Skin of body (tissue), 2 donors: ENCODE results near the gene ZNF556. TPM values are rescaled to one million over a fixed set of nuclear protein-coding genes. Genes with fewer than 3 reads are reported as not detected.
A peak's percentile ranks its signal among the peaks of the same experiment; 100 is the strongest.
"Not testable (repeated sequence)": the region's sequence is repeated elsewhere in the genome, so short reads cannot be mapped to it uniquely, and the experiment has no call there.

Experiments used
- DNase-seq: peaks from one replicate; lab custom pipeline; 2025; lab: John Stamatoyannopoulos, UW
- total RNA-seq: library from RNA; depleted of rRNA; stranded (reverse); fragments of >200 nt; gene quantifications from one replicate; pipeline ENCODE4 v1.2.3, GENCODE V29; 2014

The ZNF556 gene
- total RNA-seq, 1 donor from 2014 or later: 4.6 TPM

DNA sequence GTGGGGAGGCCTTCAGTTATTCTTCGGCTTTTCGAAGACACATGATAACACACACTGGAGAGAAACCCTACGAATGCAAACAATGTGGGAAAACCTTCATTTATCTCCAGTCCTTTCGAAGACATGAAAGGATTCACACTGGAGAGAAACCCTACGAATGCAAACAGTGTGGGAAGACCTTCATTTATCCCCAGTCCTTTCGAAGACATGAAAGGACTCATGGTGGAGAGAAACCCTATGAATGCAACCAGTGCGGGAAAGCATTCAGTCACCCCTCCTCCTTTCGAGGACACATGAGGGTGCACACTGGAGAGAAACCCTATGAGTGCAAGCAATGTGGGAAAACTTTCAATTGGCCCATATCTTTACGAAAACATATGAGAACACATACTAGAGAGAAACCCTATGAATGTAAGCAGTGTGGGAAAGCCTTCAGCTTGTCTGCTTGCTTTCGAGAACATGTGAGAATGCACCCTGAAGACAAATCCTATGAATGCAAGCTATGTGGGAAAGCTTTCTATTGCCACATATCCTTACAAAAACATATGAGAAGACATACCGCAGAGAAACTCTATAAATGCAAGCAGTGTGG is 14.0 kb upstream of the ZNF556 start:
- DNase-seq: no peak

DNA sequence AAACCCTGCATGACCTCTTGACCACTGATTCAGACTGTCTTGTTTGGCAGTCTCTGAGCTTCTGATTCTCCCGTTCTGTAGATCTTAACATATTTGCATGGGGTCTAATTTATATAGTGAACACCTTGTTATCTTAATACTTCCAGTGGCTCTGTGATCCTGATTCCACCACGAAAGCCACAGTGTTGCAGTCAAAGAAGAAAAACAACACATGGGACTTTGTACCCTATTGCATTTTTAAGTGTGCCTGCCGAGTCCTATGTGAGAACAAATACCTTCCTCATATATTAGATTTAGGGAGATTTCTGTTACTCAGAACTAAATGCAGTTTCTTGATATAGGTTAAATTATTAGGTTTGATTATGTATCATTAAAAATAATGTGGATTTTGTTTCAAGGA is 12.3 kb upstream of the ZNF556 start:
- DNase-seq: no peak

DNA sequence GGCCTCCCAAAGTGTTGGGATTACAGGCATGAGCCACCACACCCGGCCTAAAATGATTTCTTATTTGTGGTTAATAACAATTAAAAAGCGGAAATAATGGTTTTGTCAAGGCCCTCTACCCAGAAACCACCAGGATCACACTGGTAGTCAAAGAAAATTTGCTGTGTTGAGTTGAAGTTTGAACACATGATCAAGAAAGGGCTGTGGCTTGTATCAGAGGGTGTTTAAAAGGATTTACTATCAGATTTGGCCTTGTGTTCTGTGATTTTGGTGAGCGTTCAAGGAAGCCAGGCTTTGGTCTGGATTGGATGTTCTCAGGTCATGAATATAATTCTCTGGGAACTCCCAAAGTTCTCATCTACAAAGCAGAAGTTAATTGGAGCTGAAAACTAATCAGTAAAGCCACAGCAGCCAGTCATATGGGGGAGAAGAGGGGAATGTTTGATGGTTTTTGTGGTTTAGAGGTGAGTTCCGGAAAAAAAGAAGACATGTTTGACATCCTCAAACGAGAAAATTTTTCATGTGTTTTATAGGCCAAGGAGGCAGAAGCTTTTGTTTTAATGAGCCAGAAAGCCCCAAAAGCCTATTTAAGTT is 10.6 kb upstream of the ZNF556 start:
- no peak for DNase-seq

DNA sequence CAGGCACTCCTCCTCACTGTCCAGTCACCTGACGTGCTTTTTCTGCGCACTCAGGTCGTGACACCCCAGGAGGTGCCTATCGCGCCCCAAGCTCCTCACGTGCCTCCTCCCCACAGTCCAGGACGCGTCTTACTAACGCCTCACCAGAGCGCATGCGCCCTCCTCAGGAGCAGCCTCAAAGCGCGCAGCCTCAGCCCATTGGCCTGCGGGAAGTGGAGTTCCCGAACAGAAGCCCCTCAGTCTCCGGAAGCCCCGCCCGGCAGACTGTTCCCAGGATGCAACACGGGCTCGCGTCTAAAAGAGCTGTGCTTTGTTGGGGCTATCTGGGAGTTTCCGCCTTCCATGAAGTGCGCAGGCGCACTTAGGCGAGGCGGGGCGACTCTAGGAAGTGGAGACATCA is 8.3 kb upstream of the ZNF556 start:
- DNase-seq: no peak

DNA sequence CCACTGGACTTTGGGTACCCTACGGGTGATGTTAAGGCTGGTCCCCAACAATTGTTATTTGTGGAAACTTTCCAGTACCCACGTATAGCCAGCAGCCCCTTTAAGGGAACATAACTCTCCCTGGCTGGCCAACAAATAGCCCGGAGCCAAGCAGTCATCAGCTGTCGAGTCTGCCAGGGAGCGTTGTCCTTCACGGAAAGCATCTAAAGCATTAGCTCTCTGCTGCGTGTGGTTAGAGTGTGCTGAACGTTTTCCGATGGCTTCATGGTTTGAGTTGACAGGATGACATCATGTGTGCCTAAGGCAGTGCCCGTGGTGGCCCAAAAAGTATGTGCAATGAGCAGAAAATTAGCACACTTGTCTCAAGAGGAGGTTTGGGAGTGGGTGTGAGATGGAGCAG is 3.3 kb upstream of the ZNF556 start:
- no peak for DNase-seq

DNA sequence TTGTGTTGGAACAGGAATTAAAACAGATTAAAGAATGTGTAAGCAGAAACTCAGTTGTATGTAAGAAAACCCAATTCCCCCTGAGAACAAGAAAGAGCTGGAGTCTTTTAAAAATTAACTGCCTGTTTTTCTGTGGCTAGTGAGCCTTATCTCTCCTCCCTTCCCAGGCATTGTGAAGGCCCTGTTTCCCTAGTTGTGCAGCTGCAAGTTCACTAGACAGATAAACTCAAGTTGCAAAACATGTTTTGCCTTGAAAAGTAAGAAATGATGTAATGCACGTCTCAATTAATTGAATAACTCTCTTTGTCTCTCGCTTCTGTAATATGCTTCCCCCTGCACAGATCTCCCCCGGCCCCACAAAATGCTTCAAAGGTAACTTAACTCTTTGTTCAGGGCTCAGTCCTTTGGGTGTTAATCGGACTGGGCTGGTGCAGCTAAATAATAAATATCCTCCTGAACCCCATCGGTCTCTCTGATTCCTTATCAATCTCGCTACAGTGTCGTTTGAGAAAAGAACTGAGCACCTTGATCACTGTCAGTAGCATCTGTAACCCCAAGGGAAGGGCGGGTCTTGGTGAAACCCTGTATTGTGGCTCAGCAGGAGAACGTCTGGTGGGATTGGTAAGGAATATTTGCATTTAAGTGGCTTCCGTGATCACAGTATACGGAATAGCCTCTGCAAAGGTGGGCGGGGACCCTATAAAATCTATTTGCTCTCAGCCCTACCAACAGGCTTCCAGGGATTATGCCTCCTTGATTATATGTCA is 1.6 kb upstream of the ZNF556 start:
- no peak for DNase-seq

DNA sequence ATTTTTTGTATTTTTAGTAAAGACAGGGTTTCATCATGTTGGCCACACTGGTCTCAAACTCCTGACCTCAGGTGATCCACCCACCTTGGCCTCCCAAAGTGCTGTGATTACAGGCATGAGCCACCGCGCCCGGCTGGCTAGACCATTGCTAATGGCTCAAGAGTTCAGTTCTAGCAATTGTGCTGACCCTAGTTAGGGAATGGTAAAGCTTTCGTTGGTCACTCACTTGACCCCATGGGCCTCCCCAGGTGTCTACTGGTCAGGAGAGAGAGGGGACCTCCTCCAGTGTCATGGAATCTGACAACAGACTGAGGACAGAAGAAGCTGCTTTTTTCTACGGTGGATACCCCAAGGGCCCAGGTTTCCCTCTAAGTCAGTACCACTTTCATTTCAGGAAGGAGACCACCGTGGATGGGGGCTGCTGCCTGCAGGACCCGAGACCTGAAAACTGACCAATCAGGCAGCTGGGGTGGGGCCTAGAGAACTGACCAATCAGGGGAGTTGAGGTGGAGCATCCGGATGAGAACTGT is 575 bp upstream of the ZNF556 start:
- DNase-seq: no peak

GRCh38 chr19:2869618-2870017 is 2.5 kb downstream of the ZNF556 start:
- DNase-seq: no peak

GRCh38 chr19:2872175-2872574 is 5.0 kb downstream of the ZNF556 start:
- DNase-seq: not testable (repeated sequence)

DNA sequence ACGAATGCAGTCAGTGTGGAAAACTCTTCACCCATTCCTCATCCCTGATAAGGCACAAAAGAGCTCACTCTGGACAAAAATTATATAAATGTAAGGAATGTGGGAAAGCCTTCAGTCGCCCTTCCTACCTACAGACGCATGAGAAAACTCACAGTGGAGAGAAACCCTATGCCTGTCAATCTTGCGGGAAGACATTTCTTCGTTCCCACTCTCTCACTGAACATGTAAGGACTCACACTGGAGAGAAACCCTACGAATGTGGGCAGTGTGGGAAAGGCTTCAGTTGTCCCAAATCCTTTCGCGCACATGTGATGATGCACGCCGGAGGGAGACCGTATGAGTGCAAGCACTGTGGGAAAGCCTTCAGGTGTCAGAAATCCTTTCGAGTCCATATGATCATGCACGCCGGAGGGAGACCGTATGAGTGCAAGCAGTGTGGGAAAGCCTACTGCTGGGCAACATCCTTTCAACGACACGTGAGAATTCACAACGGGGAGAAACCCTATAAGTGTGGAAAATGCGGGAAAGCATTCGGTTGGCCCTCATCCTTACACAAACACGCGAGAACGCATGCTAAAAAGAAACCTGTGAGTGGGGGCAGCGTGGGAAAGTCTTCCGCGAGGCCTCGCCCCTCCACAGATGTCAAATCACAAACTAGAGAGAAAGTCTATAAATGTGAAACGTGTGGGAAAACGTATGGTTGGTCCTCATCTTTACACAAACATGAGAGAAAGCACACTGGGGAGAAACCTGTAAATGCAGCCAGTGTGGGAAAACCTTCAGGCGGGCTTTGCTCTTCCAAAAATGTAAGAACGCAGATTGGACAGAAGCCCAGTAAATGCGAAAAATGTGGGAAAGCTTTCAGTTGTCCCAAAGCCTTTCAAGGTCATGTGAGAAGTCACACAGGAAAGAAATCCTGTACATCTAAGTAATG is 10.5 kb downstream of the ZNF556 start:
- DNase-seq: no peak

GRCh38 chr19:2883686-2884439 is 16.7 kb downstream of the ZNF556 start:
- no peak for DNase-seq

DNA sequence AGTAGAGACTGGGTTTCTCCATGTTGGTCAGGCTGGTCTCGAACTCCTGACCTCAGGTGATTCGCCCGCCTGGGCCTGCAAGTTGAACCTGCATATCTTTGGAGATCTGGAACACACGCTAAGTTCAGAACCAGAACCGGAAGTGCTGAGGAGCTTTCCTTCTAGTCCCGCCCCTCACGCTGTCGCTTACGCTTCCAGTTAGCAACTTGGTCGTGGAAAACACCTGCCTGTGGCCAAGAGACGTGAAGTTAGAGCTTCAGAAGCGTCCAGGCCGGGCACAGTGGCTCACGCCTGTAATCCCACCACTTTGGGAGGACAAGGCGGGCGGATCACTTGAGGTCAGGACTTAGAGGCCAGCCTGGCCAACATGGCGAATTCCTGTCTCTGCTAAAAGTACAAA is 18.6 kb downstream of the ZNF556 start:
- no peak for DNase-seq

DNA sequence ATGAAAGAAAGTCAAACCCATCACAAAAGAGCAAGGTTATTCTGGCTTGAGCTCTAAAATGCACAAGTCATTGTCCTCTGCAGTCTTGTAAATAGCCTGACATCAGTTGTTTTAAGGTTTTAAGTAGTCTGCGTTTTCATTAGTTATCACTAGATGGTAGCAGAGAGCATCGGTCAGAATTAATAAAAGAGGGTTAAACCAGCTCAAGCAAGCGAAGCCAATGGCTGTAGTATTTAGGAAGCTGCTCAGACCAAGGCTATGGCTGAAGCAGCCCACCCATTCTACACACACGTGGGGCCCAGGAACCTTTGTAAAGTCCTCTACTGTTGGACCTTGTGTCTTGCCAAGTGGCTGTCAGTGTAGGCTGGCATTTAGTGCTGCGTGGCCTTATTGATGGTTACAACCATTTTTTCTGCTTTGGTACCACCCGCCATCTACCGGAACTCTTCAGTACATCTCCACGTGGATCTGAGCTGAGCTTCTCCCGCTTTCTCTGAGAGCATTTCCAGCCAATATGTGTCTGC is 20.3 kb downstream of the ZNF556 start:
- no peak for DNase-seq

GRCh38 chr19:2888731-2889224 is 21.6 kb downstream of the ZNF556 start:
- DNase-seq: no peak

GRCh38 chr19:2890531-2890930 is 23.4 kb downstream of the ZNF556 start:
- not testable (repeated sequence) for DNase-seq

DNA sequence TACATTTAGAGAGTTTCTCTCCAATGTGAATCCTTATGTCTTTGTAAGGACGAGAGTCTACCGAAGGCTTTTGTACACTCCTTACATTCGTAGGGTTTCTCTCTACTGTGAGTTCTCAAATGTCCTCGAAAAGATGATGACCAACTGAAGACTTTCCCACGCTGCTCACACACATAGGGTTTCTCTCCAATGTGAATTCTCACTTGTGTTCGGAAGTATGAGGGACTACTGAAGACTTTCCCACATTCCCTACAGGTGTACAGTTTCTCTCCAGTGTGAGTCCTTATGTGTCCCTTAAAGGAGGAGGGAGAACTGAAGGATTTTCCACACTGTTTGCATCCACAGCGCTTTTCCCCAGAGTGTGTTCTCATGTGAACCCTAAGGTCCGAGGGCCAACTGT is 29.6 kb downstream of the ZNF556 start:
- DNase-seq: no peak

DNA sequence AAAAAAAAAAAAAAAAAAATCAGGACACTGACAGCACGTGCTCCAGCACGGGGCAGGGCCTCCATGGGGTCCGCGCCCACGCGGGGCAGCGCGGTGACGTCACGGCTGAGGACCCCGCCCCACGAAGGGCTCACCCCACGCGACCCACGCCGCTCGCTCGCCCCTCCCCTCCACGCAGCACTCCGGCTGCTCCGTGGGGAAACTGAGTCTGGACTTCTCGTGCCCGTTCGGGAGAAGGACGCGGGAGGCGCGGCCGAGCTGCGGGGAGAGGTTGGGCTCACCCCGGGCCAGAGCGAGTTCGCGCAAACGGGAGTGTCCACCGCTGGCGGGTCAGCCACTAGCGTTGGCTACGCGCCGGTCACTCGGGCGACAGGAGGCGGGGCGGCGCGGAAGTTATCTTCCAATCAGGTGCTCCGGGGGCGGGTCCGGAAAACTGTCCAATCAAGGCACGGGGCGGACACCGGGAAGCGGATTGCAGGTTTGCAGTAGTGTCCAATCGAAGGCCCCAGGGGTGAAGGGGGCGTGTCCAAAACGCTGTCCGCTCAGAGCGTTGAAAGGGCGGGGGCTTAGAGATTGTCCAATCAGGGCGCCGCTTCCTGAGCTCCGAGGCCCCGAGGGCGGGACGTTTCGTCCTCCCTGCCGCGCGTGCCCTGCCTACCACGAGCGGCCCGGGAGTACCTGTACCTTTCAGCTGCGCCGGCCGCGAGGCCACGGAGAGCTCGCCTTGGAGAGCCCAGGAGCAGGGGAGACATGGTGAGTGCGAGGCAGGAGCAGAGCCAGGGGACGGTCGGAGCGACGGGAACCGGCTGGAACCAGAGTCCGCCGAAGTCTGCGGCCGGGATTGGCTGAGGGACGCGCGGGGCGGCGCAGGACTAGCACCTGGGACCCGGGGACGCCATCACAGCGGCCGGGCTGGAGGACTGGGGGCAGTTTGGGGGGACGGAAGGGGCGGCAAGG is 33.4 kb downstream of the ZNF556 start, which contains the start of gene ZNF57:
ZNF57 (plus strand) TSS at position 633 of the 957 bp plus-strand sequence; CDS start at position 751, 118 bp downstream.
- peak; percentile 98 for DNase-seq

DNA sequence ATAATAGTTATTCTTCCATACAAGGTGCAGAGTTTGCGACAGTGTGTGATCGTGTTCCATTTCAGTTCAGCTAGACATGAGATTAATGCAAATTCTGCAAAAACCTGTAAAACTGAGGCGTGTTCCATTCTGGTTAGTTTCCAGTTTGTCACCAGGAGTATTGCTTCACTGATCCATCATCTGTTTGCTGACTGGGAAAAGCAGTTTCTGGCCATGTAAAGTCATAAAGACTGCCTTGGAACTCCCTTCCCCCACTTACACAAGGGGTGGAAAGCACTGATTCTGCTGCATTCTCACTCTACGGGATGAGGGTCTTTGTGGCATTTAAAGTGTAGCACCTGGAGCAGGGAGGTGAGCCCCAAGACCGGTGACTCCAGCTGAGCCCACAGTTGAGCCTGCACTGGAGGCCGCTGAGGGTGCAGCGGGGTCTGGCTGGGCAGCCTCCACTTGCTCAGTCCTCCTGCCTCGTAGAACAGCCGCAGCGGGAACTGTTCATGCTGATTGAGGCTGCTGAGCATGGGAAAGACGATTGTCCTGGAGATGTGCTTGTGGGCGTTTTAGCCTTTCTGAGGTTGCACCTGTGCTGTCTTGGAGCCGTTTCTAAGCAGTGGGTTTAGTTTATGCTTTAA is 35.6 kb downstream of the ZNF556 start:
- no peak for DNase-seq
